Ovary (tissue), 9 donors: ENCODE results near the gene GNAL. TPM values are rescaled to one million over a fixed set of nuclear protein-coding genes. Genes with fewer than 3 reads are reported as not detected.

Experiments
- DNase-seq, 5 donors: peaks; one replicate each; pipeline ENCODE4 v3.0.0-alpha.2; 2019 to 2020
- H3K27ac ChIP-seq, 2 donors: fragments of 200-600 bp; one replicate each; pipeline versions ENCODE4 v1.5.1 to v1.8.0; 2019 to 2022
- H3K27me3 ChIP-seq: fragments of 200-600 bp; one replicate; pipeline ENCODE4 v1.8.0; 2022
- H3K36me3 ChIP-seq: fragments of 200-600 bp; sonication (generic); one replicate; pipeline ENCODE4 v1.5.1; 2019
- H3K4me1 ChIP-seq: one replicate; pipeline ENCODE4 v1.8.1; 2013; ENCODE audit warnings: mild to moderate bottlenecking, moderate library complexity; ENCODE audit not compliant: insufficient read depth
- H3K4me3 ChIP-seq: fragments of 200-600 bp; sonication (generic); one replicate; pipeline ENCODE4 v1.5.1; 2017
- H3K9me3 ChIP-seq, 2 donors: fragments of 200-600 bp in 1 of 2; sonication (generic) in 1 of 2; one replicate each; pipeline versions ENCODE4 v1.5.1 to v1.8.1; 2013 to 2019; ENCODE audit warnings: mild to moderate bottlenecking in 1 of 2, moderate library complexity in 1 of 2
- CTCF ChIP-seq, 3 donors: fragments of 450-650 bp in 2 of 3; fragments of 200-600 bp in 1 of 3; IDR thresholded peaks; one replicate each; pipeline versions ENCODE4 v1.5.1 to v1.8.0; 2016 to 2022; ENCODE audit warnings: antibody characterized with exemption in 3 of 3, mild to moderate bottlenecking in 1 of 3
- EP300 ChIP-seq: sonication (generic); formaldehyde crosslinking; IDR thresholded peaks from one replicate; pipeline ENCODE4 v1.6.1; 2017; ENCODE audit warnings: antibody characterized with exemption
- POLR2A ChIP-seq: fragments of 450-650 bp; IDR thresholded peaks from one replicate; pipeline ENCODE4 v1.6.1; 2017; ENCODE audit warnings: antibody characterized with exemption, mild to moderate bottlenecking, moderate library complexity
- WGBS, 3 donors: extraction: QIAGEN DNeasy Blood & Tissue Kit in 1 of 3; methylation state at CpG; one replicate each; pipeline versions ENCODE4 v1.1.5 to v1.1.7; 2013 to 2017; 5-methylcytosine and 5-hydroxymethylcytosine counted together
- intact Hi-C, 4 donors: fragments of 100-400 bp; cut with DNase I; formaldehyde crosslinking; loops; one replicate each; pipeline versions ENCODE4 v1.11.0 to v1.15.1; 2022 to 2023
- polyA plus RNA-seq, 2 donors: library from polyadenylated mRNA; stranded (reverse); fragments of 200-250 nt in 1 of 2; fragments of 350-450 nt in 1 of 2; fragmentation: Illumina TruSeq in 1 of 2; extraction: RNeasy Lipid Tissue Mini Kit (QIAGEN cat#74804) in 1 of 2; gene quantifications; one replicate each; pipeline ENCODE4 v1.2.3, GENCODE V29; 2013 to 2014
- total RNA-seq, 7 donors: library from RNA; depleted of rRNA in 2 of 7; stranded (reverse); fragments of >200 nt in 2 of 7; fragmentation: NEBNext Ultra II Directional in 3 of 7; extraction: Animal tissue kit (Norgen Biotek cat#: 25700) in 3 of 7; gene quantifications; one replicate each; pipeline versions ENCODE4 v1.1.0 to v1.2.4, GENCODE V29; 2016 to 2023
- donor health status: DM: no; HTN: no; CAD: no; lungs with moderate emphysema.
- donor health status: DM: no; HTN: no; CAD: no.
- donor health status: Bipolar disorder and iron deficiency.
- donor health status: DM: yes; HTN: yes; CAD: no.
- donor health status: DM: no; HTN: no; CAD: no.
- donor health status: DM: yes; HTN: yes; CAD: no.

GNAL gene
- total and polyA plus RNA-seq, 9 donors = 1.6 to 15.4 (median 3.4) TPM

- TF ChIP-seq EP300 (no peak), POLR2A (no peak), CTCF (IDR thresholded peaks at IDR 0.05) (no peak)
- Histone ChIP-seq H3K4me1 (no peaks in the 10 kb centered on the region), H3K9me3 (no peaks in the 10 kb centered on the region), H3K27ac (no peak overlapping the region), H3K36me3 (no peaks in the 10 kb centered on the region), H3K27me3 (no peaks in the 10 kb centered on the region), H3K4me3 (no peak overlapping the region)
- WGBS, 3 donors = 87 to 91% (median 89%) methylated on average over 4 of the region's 4 CpGs
- DNase-seq = no peak
- intact Hi-C loops = no loop called here
Observed at GRCh38 chr18:11665587-11665986, 23.5 kb upstream of the GNAL start.

GRCh38 chr18:11666176-11666575, 22.9 kb upstream of the GNAL start:
- 38 to 48% (median 42%) methylated on average over 4 of the region's 4 CpGs for WGBS, 3 donors
- no peak for DNase-seq
- Histone ChIP-seq H3K36me3 (no peaks in the 10 kb centered on the region), H3K4me3 (no peak overlapping the region), H3K27me3 (no peaks in the 10 kb centered on the region), H3K9me3 (no peaks in the 10 kb centered on the region), H3K27ac (no peak overlapping the region), H3K4me1 (no peaks in the 10 kb centered on the region)
- intact Hi-C loops = no loop called here
- TF ChIP-seq POLR2A (no peak), EP300 (no peak), CTCF (IDR thresholded peaks at IDR 0.05) (no peak)

- intact Hi-C loops = no loop called here
Observed at GRCh38 chr18:11666831-11667230, 22.2 kb upstream of the GNAL start.

GRCh38 chr18:11667578-11667977, 21.5 kb upstream of the GNAL start:
- intact Hi-C loops = no loop called here
- 77 to 81% (median 79%) methylated on average over 6 of the region's 6 CpGs for WGBS, 3 donors
- no peak for DNase-seq

More at GRCh38 chr18:11666831-11667230, 22.2 kb upstream of the GNAL start:
- TF ChIP-seq CTCF (IDR thresholded peaks at IDR 0.05) (no peak), POLR2A (no peak), EP300 (no peak)
- no peak overlapping the region for H3K27ac ChIP-seq
- no peaks in the 10 kb centered on the region for H3K27me3 ChIP-seq
- H3K4me3 ChIP-seq = no peak overlapping the region
- WGBS, 3 donors = 66 to 71% (median 70%) methylated on average over 4 of the region's 4 CpGs
- H3K36me3 ChIP-seq = no peaks in the 10 kb centered on the region
- no peak for DNase-seq
- no peaks in the 10 kb centered on the region for H3K4me1 ChIP-seq
- no peaks in the 10 kb centered on the region for H3K9me3 ChIP-seq

More at GRCh38 chr18:11667578-11667977, 21.5 kb upstream of the GNAL start:
- Histone ChIP-seq H3K27me3 (no peaks in the 10 kb centered on the region), H3K4me1 (no peaks in the 10 kb centered on the region), H3K27ac (no peak overlapping the region), H3K9me3 (no peaks in the 10 kb centered on the region), H3K4me3 (no peak overlapping the region), H3K36me3 (no peaks in the 10 kb centered on the region)
- TF ChIP-seq EP300 = no peak
- TF ChIP-seq CTCF (IDR thresholded peaks at IDR 0.05) = no peak
